Measurements from ENCODE around the gene KLF15.

Gene KLF15

DNA sequence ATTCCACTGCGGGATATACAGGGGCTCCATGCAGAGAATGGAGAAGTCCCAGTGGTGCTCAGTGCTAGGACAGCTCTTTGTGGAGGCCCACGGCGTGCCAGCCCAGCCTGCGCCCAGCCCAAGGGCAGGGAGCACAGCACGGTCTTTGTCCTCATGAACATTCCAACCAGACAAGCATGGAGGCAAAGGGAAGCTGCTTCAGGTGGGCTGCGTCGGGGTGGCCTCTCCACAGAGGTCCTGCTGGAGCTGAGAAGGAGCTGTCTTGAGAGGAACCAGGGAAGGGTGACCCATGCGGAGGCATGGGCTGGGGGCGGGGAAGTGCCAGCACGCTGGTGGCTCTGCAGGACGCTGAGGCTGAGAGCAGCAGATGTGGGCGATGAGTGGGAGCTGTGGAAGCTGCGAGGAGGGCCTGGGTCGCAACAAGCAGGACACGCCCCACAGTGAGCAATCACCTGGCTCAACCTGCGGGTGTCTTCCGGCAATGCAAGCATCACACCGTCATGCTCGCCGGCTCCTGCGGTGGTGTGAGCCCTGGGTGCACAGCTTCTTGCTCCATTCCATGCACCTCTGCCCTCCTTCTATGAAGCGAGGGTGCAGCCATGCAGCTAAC lies 14.0 kb upstream of the KLF15 start:
- TF ChIP-seq, protein P1, sequence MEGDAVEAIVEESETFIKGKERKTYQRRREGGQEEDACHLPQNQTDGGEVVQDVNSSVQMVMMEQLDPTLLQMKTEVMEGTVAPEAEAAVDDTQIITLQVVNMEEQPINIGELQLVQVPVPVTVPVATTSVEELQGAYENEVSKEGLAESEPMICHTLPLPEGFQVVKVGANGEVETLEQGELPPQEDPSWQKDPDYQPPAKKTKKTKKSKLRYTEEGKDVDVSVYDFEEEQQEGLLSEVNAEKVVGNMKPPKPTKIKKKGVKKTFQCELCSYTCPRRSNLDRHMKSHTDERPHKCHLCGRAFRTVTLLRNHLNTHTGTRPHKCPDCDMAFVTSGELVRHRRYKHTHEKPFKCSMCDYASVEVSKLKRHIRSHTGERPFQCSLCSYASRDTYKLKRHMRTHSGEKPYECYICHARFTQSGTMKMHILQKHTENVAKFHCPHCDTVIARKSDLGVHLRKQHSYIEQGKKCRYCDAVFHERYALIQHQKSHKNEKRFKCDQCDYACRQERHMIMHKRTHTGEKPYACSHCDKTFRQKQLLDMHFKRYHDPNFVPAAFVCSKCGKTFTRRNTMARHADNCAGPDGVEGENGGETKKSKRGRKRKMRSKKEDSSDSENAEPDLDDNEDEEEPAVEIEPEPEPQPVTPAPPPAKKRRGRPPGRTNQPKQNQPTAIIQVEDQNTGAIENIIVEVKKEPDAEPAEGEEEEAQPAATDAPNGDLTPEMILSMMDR (IDR thresholded peaks at IDR 0.05; ENCODE audit: control extremely low read depth, extremely low read depth, low read depth, missing control alignments) = no peak
- CTCF ChIA-PET = interaction anchor here (1.1 kb wide), 1 partner anchor 24 kb away, joined by 3 read pairs; no protein-coding TSS in a partner anchor
- no peak for DNase-seq (ENCODE audit: extremely low spot score)
- POLR2A ChIA-PET = no interaction called here

DNA sequence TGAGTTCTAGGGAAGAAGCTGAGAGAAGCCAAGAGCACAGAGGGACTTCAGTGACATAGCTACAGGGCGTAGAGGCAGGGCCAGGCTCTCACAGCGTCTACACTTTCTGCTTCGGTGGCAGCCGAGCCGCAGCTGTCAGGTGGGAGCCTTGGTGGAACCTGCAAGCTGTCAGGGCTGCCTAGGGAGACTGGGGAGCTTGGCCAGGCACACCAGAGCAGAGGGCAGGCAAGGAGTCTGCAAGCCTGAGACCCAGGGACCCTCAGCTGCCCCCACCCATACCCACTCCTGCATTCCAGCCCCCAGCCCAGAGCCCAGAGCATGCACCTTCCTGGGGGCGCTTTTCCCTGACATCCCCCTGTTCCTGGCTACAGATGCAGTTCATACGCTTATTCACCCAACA lies 13.4 kb upstream of the KLF15 start:
- ChIA-PET CTCF (no interaction called here), POLR2A (no interaction called here)
- TF ChIP-seq, protein P1 (IDR thresholded peaks at IDR 0.05; ENCODE audit: control extremely low read depth, extremely low read depth, low read depth, missing control alignments) = no peak

GRCh38 chr3:126370055-126370454 lies 12.8 kb upstream of the KLF15 start:
- ChIA-PET POLR2A (no interaction called here), CTCF (no interaction called here)
- DNase-seq (ENCODE audit: extremely low spot score) = no peak
- TF ChIP-seq, protein P1 (IDR thresholded peaks at IDR 0.05; ENCODE audit: control extremely low read depth, extremely low read depth, low read depth, missing control alignments) = no peak

More for the DNA sequence above, 13.4 kb upstream of the KLF15 start:
- no peak for DNase-seq (ENCODE audit: extremely low spot score)

DNA sequence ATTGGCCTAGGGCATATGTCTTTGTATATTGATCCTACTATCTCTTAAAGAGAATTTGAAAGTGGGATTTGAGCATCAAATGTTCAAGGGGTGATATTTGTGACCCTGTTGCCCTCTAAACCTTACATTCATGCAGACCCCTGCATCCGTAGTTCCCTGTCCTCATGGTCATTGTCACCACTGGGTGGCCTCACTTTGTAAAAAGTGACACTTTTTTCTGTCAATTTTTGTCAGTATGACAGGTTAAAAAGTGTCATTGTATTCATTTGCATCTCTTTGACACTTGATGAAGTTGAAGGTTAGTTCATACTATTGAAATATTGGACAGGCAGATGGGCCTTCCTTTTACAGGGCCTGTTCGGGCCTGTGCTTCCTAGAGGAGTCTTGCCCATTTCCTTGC lies 12.3 kb upstream of the KLF15 start:
- TF ChIP-seq, protein P1 (IDR thresholded peaks at IDR 0.05; ENCODE audit: control extremely low read depth, extremely low read depth, low read depth, missing control alignments) = no peak
- POLR2A ChIA-PET = no interaction called here
- CTCF ChIA-PET = no interaction called here
- no peak for DNase-seq (ENCODE audit: extremely low spot score)

DNA sequence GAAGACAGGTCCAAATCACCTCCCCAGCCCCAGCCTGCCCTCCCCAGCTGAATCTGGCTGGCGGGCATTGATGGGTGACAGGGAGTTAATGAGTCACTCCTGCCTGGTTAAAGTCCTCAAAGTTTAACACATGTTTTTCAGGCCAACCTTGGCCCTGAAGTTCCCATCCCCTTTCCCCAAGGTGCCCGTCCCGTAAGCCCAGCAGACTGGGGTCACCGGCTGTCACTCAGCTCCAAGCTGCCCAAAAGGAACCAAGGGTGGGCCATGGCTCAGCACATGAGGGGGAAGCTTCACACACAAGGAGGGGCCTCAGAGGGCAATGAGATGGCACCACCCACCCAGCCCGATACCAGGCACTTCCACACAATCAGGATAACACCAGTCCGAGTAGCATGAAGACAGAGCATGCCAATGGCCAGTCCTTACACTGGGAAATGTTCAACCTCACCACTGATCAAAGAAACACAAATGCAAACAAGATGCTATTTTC lies 10.2 kb upstream of the KLF15 start:
- TF ChIP-seq, protein P1 (IDR thresholded peaks at IDR 0.05; ENCODE audit: control extremely low read depth, extremely low read depth, low read depth, missing control alignments) = no peak
- ChIA-PET CTCF (interaction anchor here (1.1 kb wide), 1 partner anchor 438 kb away, joined by 3 read pairs; no protein-coding TSS in a partner anchor), POLR2A (no interaction called here)
- DNase-seq (ENCODE audit: extremely low spot score) = no peak

- POLR2A ChIA-PET = no interaction called here
- CTCF ChIA-PET = interaction anchor here (1.1 kb wide), 1 partner anchor 436 kb away, joined by 3 read pairs; no protein-coding TSS in a partner anchor
- DNase-seq (ENCODE audit: extremely low spot score) = no peak
- TF ChIP-seq, protein P1 (IDR thresholded peaks at IDR 0.05; ENCODE audit: control extremely low read depth, extremely low read depth, low read depth, missing control alignments) = no peak
Observed at GRCh38 chr3:126365351-126366277, 8.4 kb upstream of the KLF15 start.

Data from GM10248 (cell line).